ENCODE data around the gene METTL22.

DNA sequence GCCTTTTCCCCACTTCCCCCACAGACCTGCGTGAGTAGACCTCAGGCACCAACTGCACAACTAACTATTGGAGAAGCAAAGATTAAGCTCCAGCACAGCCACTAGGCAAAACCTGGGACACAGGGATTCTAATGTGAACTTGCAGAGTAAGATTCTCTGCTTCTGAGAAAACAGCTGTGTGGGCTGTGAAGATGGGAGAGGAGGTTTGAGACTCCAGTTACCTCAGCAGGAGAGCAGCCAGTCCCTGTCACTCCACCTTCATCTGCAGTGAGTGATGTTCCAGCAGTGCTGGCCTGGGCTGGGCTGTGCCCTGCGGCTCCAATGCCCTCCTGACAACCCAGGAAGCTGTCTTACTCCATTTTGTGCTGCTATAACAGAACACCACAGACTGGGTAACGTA lies 34.9 kb downstream of the METTL22 start:
- TF ChIP-seq, protein P1, sequence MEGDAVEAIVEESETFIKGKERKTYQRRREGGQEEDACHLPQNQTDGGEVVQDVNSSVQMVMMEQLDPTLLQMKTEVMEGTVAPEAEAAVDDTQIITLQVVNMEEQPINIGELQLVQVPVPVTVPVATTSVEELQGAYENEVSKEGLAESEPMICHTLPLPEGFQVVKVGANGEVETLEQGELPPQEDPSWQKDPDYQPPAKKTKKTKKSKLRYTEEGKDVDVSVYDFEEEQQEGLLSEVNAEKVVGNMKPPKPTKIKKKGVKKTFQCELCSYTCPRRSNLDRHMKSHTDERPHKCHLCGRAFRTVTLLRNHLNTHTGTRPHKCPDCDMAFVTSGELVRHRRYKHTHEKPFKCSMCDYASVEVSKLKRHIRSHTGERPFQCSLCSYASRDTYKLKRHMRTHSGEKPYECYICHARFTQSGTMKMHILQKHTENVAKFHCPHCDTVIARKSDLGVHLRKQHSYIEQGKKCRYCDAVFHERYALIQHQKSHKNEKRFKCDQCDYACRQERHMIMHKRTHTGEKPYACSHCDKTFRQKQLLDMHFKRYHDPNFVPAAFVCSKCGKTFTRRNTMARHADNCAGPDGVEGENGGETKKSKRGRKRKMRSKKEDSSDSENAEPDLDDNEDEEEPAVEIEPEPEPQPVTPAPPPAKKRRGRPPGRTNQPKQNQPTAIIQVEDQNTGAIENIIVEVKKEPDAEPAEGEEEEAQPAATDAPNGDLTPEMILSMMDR (IDR thresholded peaks at IDR 0.05): no peak
- no peak for TF ChIP-seq POLR2A (IDR thresholded peaks at IDR 0.05)

Measured in body of pancreas (tissue), 4 donors.